ENCODE measurements around the gene MTF1.

- no peak for TF ChIP-seq ZNF274 (IDR thresholded peaks at IDR 0.05; ENCODE audit: low read depth, low read length)
- no peak for TF ChIP-seq SUZ12 (IDR thresholded peaks at IDR 0.05; ENCODE audit: extremely low read depth, insufficient read depth, insufficient read length)
- TF ChIP-seq YY1 (IDR thresholded peaks at IDR 0.05; ENCODE audit: insufficient read depth, insufficient read length) = no peak
Measured at GRCh38 chr1:37893673-37894072, 34.3 kb upstream of the MTF1 start.
